ENCODE results near the gene DOCK3. TPM values are rescaled to one million over a fixed set of nuclear protein-coding genes. Genes with fewer than 3 reads are reported as not detected.

Gene DOCK3
- polyA plus RNA-seq, 1 donor from 2014 or later, result 15.6 TPM

Small RNAs within 50 kb of the gene (small RNA-seq; reads per million reads assigned to genes)
- gene MIR4787 (15.1 to 35.5 (median 34.3) reads per million in 3 experiments), gene PPIAP69 (0 reads per million in 3 experiments)

Other genes with a start within 250 kb of the DOCK3 start
- 7.8 and 11.4 TPM in 2 replicates for gene CACNA2D2, start 171.3 kb upstream of the DOCK3 start, polyA plus RNA-seq
- 24.5 and 39.9 TPM in 2 replicates for gene C3orf18, start 107.2 kb upstream of the DOCK3 start, polyA plus RNA-seq
- gene HEMK1, start 105.4 kb upstream of the DOCK3 start, polyA plus RNA-seq, result 24.4 and 36.8 TPM in 2 replicates
- gene CISH, start 63.2 kb upstream of the DOCK3 start, polyA plus RNA-seq, result not detected in 2 replicates
- 4.3 and 6.6 TPM in 2 replicates for gene MAPKAPK3, start 57.8 kb upstream of the DOCK3 start, polyA plus RNA-seq

All from neural cell (in vitro differentiated cells).